DMS79 treated with DMSO at 0.1 percent for 48 hours (cell line): Measurements from ENCODE around the gene ARHGAP26.

Source experiments
- DNase-seq: peaks from one replicate; lab custom pipeline; 2025; lab: John Stamatoyannopoulos, UW

ARHGAP26 gene

GRCh38 chr5:143017541-143017940 is 247.4 kb downstream of the ARHGAP26 start:
- no peak for DNase-seq

GRCh38 chr5:143017992-143018391 is 247.8 kb downstream of the ARHGAP26 start:
- no peak for DNase-seq

GRCh38 chr5:143019157-143019556 is 249.0 kb downstream of the ARHGAP26 start:
- no peak for DNase-seq

GRCh38 chr5:143019614-143020515 is 249.7 kb downstream of the ARHGAP26 start:
- no peak for DNase-seq

GRCh38 chr5:143021595-143021994 is 251.4 kb downstream of the ARHGAP26 start:
- DNase-seq, result no peak

- DNase-seq, result no peak
Observed at GRCh38 chr5:143023411-143024096, 253.4 kb downstream of the ARHGAP26 start.

GRCh38 chr5:143024228-143024920 is 254.2 kb downstream of the ARHGAP26 start:
- DNase-seq, result peak; percentile 14

GRCh38 chr5:143025376-143025775 is 255.2 kb downstream of the ARHGAP26 start:
- DNase-seq, result no peak

- no peak for DNase-seq
Observed at GRCh38 chr5:143025971-143026370, 255.8 kb downstream of the ARHGAP26 start.

- DNase-seq, result no peak
Observed at GRCh38 chr5:143026380-143026779, 256.2 kb downstream of the ARHGAP26 start.

GRCh38 chr5:143029293-143029692 is 259.1 kb downstream of the ARHGAP26 start:
- no peak for DNase-seq

GRCh38 chr5:143030349-143030748 is 260.2 kb downstream of the ARHGAP26 start:
- no peak for DNase-seq

- no peak for DNase-seq
Observed at GRCh38 chr5:143031781-143032580, 261.8 kb downstream of the ARHGAP26 start.

GRCh38 chr5:143032581-143032836 is 262.3 kb downstream of the ARHGAP26 start:
- no peak for DNase-seq

GRCh38 chr5:143033535-143034250 is 263.5 kb downstream of the ARHGAP26 start:
- DNase-seq, result no peak

GRCh38 chr5:143036146-143036927 is 266.2 kb downstream of the ARHGAP26 start:
- no peak for DNase-seq

- DNase-seq, result no peak
Observed at GRCh38 chr5:143037071-143037470, 266.9 kb downstream of the ARHGAP26 start.

GRCh38 chr5:143037708-143038107 is 267.5 kb downstream of the ARHGAP26 start:
- DNase-seq, result no peak

- DNase-seq, result no peak
Observed at GRCh38 chr5:143040622-143041021, 270.4 kb downstream of the ARHGAP26 start.

GRCh38 chr5:143041461-143041860 is 271.3 kb downstream of the ARHGAP26 start:
- no peak for DNase-seq
